Neural cell (in vitro differentiated cells): ENCODE measurements around the gene ERBB4.

Source experiments
- POLR2AphosphoS5 ChIP-seq: IDR thresholded peaks from 2 replicates; pipeline ENCODE4 v1.6.1; 2012
- SMC3 ChIP-seq: fragments of 450-650 bp; conservative IDR thresholded peaks from 2 replicates; pipeline ENCODE4 v1.6.1; 2014; ENCODE audit warnings: antibody characterized with exemption, mild to moderate bottlenecking, moderate library complexity; ENCODE audit not compliant: poor library complexity
- TAF1 ChIP-seq: IDR thresholded peaks from 2 replicates; pipeline ENCODE4 v1.6.1; 2012; ENCODE audit warnings: low read depth
- TF ChIP-seq, protein P1 (sequence below): fragments of 450-650 bp; IDR thresholded peaks from 2 replicates; pipeline ENCODE4 v1.5.1; 2014; ENCODE audit warnings: antibody characterized with exemption, mild to moderate bottlenecking, moderate library complexity; ENCODE audit not compliant: poor library complexity, severe bottlenecking
- TF ChIP-seq, protein P2 (sequence below): IDR thresholded peaks from 2 replicates; pipeline ENCODE4 v1.6.1; 2012; ENCODE audit warnings: borderline replicate concordance

DNA sequence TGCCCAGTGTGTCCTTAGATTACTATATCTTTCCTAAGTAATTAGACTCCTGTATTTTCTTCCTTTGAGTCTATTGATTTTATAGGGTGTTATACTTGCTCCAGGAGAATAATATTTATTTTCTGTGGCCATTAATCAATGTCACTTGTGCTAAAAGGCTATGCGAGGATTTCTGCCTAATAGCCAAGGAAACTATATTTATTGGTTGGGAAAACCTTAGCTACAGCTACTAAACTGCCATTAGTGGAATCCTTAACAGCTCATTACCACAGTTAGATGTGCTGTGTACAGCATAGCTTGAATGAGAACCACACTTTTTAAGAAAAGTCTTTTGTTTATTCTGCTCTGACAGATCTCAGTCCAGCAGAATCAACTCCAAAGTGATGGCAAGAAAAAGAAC lies 537.3 kb downstream of the ERBB4 start:
- TF ChIP-seq, protein P1, sequence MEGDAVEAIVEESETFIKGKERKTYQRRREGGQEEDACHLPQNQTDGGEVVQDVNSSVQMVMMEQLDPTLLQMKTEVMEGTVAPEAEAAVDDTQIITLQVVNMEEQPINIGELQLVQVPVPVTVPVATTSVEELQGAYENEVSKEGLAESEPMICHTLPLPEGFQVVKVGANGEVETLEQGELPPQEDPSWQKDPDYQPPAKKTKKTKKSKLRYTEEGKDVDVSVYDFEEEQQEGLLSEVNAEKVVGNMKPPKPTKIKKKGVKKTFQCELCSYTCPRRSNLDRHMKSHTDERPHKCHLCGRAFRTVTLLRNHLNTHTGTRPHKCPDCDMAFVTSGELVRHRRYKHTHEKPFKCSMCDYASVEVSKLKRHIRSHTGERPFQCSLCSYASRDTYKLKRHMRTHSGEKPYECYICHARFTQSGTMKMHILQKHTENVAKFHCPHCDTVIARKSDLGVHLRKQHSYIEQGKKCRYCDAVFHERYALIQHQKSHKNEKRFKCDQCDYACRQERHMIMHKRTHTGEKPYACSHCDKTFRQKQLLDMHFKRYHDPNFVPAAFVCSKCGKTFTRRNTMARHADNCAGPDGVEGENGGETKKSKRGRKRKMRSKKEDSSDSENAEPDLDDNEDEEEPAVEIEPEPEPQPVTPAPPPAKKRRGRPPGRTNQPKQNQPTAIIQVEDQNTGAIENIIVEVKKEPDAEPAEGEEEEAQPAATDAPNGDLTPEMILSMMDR: no peak
- TF ChIP-seq SMC3: no peak
- TF ChIP-seq TAF1: no peak
- TF ChIP-seq, protein P2, sequence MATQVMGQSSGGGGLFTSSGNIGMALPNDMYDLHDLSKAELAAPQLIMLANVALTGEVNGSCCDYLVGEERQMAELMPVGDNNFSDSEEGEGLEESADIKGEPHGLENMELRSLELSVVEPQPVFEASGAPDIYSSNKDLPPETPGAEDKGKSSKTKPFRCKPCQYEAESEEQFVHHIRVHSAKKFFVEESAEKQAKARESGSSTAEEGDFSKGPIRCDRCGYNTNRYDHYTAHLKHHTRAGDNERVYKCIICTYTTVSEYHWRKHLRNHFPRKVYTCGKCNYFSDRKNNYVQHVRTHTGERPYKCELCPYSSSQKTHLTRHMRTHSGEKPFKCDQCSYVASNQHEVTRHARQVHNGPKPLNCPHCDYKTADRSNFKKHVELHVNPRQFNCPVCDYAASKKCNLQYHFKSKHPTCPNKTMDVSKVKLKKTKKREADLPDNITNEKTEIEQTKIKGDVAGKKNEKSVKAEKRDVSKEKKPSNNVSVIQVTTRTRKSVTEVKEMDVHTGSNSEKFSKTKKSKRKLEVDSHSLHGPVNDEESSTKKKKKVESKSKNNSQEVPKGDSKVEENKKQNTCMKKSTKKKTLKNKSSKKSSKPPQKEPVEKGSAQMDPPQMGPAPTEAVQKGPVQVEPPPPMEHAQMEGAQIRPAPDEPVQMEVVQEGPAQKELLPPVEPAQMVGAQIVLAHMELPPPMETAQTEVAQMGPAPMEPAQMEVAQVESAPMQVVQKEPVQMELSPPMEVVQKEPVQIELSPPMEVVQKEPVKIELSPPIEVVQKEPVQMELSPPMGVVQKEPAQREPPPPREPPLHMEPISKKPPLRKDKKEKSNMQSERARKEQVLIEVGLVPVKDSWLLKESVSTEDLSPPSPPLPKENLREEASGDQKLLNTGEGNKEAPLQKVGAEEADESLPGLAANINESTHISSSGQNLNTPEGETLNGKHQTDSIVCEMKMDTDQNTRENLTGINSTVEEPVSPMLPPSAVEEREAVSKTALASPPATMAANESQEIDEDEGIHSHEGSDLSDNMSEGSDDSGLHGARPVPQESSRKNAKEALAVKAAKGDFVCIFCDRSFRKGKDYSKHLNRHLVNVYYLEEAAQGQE: no peak
- TF ChIP-seq POLR2AphosphoS5: no peak
